ENCODE results near the gene ITPR1.

DNA sequence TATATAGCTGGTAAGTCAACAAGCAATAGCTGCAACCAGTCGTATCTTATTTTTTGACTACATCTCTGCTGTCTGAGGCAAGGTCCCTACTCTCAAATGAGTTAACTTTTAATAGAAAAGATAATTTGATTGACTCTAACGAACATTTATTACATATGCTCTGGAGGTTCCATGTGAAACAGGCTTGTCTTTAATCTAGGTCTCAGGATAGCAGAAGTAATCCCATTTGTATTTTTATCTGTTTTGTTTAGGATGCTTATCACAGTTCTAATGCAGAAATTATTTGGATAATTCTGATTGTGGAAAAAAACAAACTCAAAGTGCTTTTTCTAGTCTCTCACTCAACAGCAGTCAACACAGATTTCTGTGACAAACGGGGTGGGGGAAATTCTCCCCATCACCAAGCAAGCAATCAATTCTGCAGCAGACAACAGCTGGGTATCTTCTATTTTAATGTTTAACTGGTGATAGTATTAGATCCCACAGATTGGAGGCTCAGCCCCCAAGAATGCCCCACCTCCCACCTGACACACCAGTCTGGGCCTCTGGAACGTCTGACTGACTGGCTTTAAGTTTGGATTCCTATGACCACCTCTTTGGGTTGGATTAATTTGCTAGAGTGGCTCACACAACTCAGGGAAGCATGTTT lies 58.8 kb downstream of the ITPR1 start:
- TF ChIP-seq BHLHE40 (IDR thresholded peaks at IDR 0.05; ENCODE audit: low read depth, low read length) (no peak), RFX5 (IDR thresholded peaks at IDR 0.05; ENCODE audit: low read depth, low read length) (no peak), ELK1 (IDR thresholded peaks at IDR 0.05; ENCODE audit: borderline replicate concordance, low read depth, low read length) (no peak), POLR2A (IDR thresholded peaks at IDR 0.05; ENCODE audit: low read depth, low read length) (no peak), NFE2L2 (IDR thresholded peaks at IDR 0.05; ENCODE audit: low read depth, low read length) (no peak), MAZ (IDR thresholded peaks at IDR 0.05; ENCODE audit: borderline replicate concordance, low read depth, low read length) (no peak), USF2 (IDR thresholded peaks at IDR 0.05; ENCODE audit: low read depth, low read length) (no peak), MXI1 (IDR thresholded peaks at IDR 0.05; ENCODE audit: borderline replicate concordance, low read depth, low read length) (no peak)
- TF ChIP-seq, protein P1, sequence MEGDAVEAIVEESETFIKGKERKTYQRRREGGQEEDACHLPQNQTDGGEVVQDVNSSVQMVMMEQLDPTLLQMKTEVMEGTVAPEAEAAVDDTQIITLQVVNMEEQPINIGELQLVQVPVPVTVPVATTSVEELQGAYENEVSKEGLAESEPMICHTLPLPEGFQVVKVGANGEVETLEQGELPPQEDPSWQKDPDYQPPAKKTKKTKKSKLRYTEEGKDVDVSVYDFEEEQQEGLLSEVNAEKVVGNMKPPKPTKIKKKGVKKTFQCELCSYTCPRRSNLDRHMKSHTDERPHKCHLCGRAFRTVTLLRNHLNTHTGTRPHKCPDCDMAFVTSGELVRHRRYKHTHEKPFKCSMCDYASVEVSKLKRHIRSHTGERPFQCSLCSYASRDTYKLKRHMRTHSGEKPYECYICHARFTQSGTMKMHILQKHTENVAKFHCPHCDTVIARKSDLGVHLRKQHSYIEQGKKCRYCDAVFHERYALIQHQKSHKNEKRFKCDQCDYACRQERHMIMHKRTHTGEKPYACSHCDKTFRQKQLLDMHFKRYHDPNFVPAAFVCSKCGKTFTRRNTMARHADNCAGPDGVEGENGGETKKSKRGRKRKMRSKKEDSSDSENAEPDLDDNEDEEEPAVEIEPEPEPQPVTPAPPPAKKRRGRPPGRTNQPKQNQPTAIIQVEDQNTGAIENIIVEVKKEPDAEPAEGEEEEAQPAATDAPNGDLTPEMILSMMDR (conservative IDR thresholded peaks at IDR 0.05; ENCODE audit: low read depth, low read length) = no peak
